Daoy (cell line): ENCODE measurements around the gene IP6K1. TPM values are rescaled to one million over a fixed set of nuclear protein-coding genes. Genes with fewer than 3 reads are reported as not detected.
A peak's percentile ranks its signal among the peaks of the same experiment; 100 is the strongest.
"Not testable (repeated sequence)": the region's sequence is repeated elsewhere in the genome, so short reads cannot be mapped to it uniquely, and the experiment has no call there.

ENCODE experiments used
- DNase-seq: peaks from one replicate; pipeline ENCODE4 v3.0.0-alpha.2; 2015; ENCODE audit warnings: low read depth
- total RNA-seq: library from RNA; depleted of rRNA; stranded (reverse); fragments of >200 nt; shearing (Covaris generic); gene quantifications from 2 replicates; pipeline ENCODE4 v1.2.3, GENCODE V29; 2014; rRNA removed

IP6K1 gene
- 12.6 and 17.7 TPM in 2 replicates for total RNA-seq

DNA sequence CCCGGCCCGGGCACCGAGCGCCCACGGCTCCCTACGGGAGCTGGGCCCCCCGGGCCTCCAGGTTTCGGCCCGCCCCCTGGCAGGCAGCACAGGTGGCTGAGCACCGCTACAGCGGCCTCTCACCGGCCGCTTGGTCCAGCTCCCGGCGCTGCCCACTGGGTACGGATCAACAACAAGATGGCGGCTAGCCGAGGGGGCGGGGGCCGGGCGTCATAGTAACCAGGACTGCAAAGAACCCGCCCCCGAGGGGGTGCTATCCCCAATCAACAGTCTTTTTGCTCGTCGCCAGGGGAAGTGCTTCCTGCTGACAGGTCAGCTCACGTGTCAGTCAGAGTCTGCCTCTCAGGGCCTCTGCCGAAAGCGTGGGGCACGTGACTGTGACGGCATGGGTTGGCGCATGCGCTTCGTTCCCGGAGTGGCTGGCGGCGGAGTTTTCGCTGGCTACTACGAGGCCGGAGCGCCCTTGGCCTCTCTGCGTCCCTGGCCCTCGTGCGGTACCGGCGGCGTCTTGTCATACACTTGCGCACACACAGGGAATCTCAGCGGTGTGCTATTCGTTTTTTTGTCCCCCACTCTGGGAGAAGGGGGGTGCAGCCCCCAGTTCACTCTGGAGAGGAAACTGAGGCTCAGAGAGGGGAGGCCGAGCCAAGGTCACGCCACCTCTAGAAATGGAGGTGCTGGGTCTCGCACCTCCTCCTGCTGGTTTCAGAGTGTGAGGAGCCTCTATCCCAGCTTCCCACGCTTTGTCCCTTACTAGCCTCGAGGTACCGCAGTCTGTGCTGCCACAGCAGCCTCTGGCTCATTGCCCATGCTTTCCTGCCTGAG, at the start of gene IP6K1:
TSS of gene IP6K1 (minus strand) at position 186 of the 825 bp plus-strand sequence. CDS start 38,502 bp downstream, outside the sequence.
- peak; percentile 99 for DNase-seq

DNA sequence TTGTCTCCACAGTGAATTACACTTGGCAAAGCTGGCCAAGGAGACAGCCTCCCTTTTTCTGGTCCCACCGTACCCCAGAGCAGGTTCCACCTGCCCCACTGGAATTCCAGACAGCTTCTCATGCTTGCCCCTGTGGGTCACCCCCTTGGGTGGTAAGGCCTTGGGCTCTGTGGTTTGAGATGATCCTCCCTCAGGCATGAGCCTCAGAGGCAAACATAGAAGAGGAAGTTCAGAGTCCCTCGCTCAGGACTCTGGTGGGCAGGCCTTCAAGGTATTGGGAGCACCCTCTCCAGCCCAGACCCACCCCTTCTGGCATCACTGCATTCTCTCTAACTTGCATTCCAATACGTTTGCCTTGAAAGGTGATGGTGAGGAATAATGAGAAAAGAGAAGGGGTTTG, 45.0 kb upstream of the IP6K1 start:
- DNase-seq = no peak

DNA sequence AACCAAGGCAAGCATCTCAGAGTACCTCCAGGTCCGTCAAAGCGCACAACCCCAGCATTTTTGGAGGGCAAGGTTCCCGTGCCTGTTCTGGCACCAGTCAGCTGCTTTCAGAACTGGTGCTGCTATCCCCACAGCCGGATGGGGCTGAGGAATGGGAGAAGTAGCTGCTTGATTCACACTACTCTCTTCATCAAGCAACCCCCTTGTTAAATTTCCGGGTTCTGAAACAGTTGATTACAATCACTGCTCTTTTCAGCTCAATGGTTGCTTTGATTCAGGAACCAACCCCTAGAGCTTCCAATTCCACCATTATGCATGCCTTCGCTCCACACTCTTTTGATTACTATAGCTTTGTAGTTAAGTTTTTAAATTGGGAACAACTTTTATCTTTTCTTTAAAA, 39.7 kb upstream of the IP6K1 start:
- DNase-seq = no peak

DNA sequence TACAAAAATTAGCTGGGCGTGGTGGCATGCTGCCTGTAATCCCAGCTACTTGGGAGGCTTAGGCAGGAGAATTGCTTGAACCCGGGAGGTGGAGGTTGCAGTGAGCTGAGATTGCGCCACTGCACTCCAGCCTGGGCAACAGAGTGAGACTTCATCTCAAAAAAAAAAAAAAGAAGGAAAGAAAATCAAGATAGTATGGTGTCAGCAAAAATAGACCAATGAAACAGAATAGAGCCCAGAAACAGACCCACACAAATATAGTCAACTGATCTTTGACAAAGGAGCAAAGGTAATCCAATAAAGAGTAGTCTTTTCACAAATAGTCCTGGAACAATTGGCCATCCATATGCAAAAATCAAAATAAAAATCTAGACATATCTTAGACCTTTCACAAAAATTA, 36.8 kb upstream of the IP6K1 start:
- DNase-seq = not testable (repeated sequence)

DNA sequence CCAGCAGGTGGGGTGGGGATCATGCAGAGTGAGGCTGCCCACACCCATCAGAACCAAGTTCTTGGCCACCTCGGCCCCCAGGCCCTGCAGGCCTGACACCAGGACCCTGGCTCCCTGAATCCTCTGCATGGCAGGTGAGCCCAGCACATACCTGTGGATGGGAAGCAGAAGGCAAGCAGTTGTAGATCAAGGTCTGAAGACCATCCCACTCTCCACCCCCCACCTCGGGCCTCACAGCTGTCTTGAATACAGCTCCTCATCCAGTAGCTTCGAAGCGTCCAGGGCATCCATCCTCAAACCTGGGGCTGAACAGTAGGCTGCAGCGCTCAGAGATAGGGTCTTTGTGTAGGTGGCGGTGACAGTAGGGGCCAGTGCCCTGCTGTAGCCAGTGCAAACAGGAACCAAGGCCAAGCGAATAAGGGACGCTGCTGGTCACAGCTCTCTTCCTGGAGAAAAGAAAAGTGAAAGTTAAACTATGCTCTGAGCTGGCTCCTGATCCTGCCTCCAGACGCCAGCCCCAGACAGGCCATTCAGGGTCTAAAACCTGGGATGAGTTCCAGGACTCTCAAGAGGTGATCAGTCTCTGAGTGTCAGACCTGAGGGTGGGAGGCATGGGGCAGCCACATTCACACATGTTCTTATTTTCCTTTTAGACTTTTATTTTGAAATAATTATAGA, 27.3 kb upstream of the IP6K1 start, which contains the start of gene UBA7:
TSS of gene UBA7 (minus strand) at position 457 of the 678 bp plus-strand sequence. CDS start at position 291, 166 bp downstream.
- peak; percentile 69 for DNase-seq

DNA sequence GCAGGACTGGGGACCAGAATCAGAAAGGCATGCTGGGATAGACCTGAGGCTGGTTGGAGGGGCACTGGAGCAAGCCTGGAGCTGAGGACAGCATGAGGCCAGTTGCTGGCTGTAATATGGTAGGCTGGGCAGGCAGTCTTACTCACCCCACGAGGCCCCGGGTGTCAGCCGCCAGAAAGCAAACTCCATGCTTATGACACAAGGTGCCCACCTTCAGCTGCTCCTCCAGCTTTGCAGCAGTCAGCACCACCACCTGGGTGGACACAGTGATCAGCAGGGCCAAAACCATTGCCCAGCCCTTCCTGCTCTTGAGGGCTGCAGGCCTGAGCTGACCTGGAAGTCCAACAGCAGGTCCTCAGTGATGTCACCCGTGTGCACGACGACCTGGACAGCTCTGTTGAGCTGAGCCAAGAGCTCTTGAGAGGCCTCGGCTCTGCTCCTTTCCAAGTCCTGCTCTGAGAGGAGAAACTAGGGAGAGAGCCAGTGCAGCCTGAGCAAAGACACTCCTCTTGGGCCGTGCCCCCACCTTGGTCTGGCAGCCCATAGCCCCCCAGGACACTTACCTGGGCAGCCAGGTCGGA, 26.7 kb upstream of the IP6K1 start:
- DNase-seq = no peak

DNA sequence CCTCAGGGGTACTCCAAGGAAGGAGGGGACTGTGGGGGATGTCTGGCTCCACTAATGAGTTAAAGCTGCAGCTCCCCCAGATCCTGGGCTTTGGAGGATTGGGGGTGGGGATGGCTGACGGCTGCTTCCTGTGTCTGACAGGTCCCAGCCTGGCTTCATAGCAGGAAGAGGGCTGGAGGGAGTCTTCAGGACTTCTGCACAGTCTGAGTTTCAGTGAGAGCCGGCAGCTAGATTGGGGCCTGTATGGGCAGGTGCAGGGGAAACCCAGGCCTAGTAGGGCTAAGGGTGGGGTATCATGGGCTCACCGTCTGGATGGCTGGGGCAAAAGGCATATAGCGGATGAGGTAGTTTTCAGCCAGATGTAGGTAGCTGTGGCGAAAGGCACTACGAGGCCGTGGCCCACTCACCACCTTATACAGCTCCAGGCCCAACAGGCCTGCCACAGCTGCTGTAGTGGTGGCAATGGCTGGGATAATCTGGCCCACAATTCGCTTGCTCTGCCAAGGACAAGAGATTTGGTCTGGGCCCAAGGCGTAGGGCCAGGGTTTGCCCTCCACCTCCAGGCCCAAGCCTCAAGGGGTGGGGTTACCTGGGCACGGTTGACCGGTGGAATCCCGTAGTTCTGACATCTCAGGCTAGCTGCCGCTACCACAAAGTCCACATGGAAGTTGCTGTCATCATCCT, 21.2 kb upstream of the IP6K1 start:
- no peak for DNase-seq

DNA sequence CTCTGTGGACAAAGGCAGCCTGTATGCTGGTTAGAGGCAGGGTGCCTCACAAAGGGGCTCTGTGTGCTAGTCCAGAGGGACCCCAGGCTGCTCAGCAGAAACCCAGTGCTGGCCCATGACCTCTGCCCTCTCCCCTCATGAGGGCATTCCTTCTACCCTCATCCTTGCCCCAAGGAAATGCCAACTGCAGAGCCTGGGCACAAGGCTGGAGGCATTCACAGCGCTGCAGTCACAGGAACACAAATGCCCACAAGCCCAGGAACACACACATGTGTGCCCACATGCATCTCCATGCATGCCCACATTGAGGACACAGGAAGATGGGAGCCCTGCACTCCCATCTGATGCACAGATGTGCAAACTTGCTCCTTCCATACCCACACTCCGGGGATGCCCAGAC, 20.5 kb upstream of the IP6K1 start:
- no peak for DNase-seq

DNA sequence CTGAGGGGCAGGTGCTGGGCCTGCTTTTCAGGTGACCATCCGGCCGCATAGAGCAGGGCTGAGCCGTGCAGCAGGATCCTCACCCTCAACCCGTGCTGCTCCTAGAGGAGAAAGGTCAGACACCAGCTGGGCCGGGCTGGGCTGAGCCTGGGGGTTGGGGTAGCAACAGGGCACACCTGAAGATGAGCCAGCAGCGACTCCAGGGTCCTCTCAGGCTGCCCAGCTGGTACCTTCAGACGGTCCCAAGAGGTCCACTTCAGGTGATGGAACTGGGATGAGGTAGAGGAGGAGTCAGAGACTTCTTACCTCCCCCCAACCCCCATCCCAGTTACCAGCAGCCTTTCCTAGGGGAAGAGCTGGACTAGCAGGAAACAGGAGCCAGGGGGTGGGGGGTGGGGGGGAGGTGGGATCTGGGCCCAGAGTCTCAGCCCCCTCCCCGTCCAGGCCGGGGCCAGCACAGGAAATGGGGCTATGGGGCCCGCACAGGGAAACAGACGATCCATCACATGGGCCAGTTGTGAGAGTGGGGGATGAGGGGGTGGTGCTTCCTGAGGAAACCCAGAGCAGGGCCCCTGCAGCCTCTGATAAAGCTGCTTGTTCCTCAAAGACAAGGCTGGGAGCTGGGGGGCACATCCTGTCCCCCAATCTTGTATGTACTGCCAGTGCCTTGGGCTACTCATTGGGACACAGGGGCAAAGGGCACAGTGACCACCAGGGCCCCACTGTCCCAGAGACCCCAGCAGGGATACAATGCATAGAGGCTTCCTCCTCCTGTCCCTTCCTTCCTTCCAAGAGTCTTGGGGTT, 19.8 kb upstream of the IP6K1 start:
- DNase-seq = no peak

DNA sequence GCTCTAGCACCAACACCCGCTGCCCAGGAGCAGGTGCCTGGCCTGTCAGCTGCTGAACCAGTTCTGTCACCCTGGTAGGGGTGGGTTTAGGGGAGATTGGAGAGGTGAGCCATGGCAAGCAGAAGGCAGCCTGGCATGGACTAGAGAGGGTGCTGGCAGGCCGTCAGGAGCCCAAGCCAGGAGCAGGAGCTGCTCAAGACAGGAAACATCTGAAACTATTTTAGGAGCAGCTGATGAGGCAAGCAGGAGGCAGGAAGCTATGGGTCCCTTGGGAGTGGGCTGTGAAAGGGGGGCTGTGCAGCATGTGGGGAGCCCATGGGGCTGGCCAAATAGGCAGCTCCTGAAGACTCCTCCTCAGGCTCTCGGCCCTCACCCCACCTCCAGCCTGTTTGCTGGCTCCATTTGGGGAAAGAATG, 19.0 kb upstream of the IP6K1 start:
- no peak for DNase-seq

DNA sequence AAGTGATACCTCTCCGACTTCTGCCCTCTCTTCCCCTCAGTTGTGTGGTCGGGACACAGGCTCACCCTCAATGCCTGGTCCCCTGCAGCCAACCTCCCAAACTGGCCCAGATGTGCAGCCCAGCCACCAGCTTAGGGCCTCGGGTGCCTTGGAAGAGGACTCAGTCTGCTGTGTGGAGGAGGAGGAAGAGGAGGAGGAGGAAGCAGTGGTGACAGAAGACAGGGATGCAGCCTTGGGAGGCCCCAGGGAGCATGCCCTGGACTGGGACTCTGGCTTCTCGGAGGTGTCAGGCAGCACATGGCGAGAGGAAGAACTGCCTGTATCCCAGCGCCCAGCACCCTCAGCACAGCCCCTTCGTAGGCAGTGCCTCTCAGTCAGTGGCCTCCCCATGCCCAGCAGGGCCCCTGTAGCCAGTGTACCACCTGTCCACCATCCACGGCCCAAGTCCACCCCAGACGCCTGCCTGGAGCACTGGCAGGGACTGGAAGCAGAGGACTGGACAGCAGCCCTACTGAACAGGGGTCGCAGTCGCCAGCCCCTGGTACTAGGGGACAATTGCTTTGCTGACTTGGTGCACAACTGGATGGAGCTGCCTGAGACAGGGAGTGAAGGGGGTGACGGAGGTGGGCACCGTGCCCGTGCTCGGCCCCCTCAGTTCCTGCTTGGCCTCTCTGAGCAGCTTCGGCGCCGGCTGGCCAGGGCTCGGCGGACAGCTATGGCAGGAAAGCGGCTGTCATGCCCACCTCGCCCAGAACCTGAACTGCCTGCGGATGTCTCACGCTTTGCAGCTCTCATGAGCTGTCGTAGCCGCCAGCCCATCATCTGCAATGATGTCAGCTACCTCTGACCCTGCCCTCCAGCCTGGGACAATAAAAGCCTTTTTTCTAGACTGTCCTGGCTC, 18.0 kb upstream of the IP6K1 start:
- DNase-seq = no peak

DNA sequence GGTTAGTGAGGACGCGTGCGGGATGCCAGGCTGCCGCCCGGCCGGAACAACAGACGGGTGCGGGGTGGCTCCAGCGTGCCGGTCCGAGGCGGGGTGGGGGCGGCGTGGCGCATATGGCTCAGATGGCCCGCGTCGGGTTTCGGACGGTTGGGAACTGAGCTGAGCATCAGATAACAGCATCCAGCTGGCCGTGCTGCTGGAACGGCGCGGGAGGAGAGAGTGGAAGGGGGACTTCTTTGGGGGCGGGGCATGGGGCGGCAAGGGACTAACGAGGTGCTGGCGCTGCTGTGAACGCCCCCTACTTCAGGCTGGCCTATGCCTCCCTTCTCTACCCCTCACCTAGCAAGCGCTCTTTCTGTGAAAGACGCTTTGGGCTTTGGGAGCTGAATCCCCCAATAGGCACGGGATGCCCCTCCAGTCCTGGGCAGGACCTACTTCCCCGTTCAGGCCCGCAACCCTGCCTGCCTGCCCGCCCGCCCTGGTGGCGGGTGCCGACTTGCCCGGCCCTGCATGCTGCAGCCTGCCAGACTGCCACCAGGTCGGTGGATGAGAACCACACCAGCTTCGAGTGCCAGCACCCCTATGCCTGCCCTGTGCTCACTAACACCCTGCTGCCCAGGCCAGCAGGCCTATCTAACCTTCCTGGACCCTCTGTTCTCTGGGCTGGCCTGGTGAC, 17.3 kb upstream of the IP6K1 start:
- peak; percentile 14 for DNase-seq

DNA sequence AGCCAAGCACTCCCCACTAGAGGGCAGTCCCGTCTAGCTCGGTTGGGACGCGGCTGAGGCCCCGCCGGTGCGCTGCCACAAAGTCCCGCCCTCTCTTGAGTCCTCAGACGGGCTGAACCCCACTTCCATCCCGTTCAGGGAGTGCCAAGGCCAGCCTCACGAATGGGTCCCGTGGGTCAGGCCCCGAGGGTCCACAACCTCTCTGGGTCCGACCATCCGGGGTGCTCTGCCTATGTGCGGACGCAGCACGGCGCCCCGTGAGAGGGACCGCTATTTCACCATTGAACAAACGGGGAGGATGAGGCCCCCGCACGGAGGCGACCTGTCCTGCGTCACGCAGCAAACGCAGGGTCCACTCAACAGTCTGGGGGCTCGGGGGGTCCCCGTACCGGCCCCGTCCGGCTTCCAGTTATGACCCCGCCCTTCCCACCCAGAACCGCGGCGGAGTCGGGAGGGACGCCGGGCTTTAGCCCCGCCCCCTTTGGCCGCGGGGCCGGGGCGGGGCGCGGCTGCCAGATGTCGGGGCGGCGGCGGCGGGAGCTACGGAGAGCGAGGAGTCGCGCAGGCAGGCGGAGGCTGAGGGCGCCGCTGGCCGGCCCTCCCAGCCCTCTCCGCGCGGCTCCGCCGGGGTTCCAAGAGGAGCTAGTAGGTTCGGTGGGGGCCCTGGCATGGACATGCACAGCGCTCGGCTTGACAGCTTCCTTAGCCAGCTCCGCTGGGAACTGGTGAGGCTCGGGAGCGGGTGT, 16.6 kb upstream of the IP6K1 start, which contains the start of gene INKA1:
TSS of gene INKA1 (plus strand) at position 543 of the 746 bp plus-strand sequence. CDS start at position 675, 132 bp downstream.
- DNase-seq = peak; percentile 87

DNA sequence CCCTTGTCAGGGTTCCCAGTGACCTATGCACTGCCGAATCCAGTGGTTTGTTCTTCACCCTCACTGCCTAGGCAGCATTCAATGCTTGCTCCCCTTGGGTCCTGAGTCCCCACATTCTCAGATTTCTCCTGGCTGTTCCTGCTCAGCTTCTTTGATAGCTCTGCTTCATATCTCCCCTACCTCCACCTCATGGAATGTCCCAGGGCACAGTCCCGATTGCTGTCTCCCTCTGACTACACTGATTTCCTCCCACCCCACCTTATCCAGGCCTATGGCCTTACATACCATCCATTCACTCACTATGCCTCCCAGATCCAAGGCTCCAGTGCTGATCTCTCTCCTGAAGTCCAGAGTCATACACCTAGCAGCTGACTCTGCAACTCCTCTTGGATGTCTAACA, 14.8 kb upstream of the IP6K1 start:
- DNase-seq = no peak

DNA sequence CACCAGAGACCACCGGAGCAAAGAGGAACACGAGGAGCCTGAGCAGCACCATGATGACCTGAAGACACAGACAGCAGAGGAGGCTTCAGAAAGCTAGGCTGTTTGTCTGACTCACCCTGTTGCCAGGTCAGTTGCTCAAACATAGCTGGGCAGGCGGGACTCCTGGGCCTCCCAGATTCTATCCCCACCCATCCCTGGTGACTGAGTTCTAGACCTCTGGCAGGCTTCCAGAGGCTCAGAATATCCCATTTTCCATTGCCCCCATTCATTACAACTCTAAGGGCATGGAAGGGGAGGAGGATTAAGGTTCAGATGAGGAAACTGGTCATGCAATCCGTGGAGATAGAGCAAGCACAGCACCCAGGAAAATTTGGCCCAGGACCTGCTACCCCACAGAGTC, 13.4 kb upstream of the IP6K1 start, which contains the start of gene CDHR4:
TSS of gene CDHR4 (minus strand) at position 113 of the 400 bp plus-strand sequence. CDS start at position 52, 61 bp downstream.
- no peak for DNase-seq

DNA sequence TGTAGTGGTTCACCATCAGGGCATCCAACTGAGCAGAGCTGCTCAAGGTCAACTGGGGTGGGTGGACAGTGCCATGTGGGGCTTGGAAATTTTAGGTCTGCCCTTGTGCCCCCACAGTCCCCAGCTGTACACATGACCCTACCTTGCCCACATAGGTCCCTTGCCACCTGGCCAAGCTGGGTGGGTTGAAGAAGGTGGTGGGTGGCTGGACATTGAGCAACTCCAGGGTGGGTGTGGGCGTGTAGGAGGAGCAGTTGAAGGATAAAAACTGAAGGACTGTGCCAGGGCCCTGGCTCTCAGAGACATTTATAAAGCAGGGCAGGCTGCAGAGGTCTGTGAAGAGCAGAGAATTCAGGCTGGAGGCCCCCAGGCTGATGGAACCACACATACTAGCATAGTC, 12.8 kb upstream of the IP6K1 start:
- DNase-seq = no peak

DNA sequence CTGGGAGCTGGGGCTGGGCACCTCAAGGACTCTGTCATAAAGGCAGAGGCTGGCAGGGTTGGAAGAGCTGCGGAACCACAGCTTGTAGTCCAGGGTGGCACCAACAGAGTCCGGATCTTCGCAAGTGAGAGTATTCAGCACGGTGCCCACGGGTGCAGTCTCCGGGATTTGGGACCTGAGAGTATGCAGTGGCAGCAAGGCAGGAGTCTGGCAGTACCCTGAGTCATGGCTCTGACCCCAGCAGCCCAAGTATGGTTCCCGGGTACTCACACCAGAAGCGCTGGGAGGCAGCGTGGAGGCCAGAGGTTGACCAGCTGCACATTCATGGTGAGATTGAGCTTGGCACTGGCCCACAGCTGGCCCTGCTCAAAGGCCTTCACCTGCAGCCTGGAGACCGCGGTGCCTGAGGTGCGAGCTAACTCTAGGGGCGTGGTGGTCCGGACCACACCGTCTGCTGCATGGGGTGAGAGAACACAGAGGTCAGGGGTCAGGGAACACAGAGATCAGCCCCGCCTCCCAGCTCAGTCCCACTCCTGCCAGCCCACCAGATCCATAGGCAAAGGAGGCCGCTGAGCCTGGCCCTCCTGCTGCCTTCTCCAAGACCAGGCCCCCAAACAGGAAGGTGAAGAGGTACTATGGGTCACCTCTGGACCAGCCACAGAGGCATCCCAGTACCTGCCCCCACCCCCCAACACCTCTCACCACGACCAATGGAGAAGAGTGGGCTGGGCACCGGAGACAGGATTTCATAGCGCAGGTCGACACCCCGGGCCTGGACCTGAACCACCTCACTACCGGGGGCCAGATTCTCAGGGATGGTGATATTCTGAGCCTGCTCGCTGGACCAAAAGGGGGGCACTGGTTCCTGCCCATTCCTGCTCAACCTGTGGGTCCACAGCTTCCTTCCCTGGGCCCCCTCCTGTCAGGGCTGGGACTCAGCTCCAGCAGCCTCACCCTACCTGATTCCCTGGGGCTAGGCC, 8.9 kb upstream of the IP6K1 start:
- no peak for DNase-seq
